ENCODE data around the gene MYLK3.

The MYLK3 gene

GRCh38 chr16:46718214-46718613 is 29.9 kb downstream of the MYLK3 start:
- Histone ChIP-seq H3K36me3 (ENCODE audit: insufficient read depth, low read length) (no peaks in the 10 kb centered on the region), H3K9me3 (ENCODE audit: low read length) (no peaks in the 10 kb centered on the region), H3K27me3 (ENCODE audit: control insufficient read depth in 1 of 2, insufficient read depth in 2 of 2, low read length in 2 of 2) (no peaks in the 10 kb centered on the region), H3K9ac (ENCODE audit: low read length) (no peak overlapping the region), H3K27ac (ENCODE audit: low read depth, low read length) (no peak overlapping the region), H3K4me1 (ENCODE audit: insufficient read depth, low read length) (no peaks in the 10 kb centered on the region), H3K4me3 (ENCODE audit: low read depth in 1 of 2, low read length in 2 of 2) (no peak overlapping the region)

DNA sequence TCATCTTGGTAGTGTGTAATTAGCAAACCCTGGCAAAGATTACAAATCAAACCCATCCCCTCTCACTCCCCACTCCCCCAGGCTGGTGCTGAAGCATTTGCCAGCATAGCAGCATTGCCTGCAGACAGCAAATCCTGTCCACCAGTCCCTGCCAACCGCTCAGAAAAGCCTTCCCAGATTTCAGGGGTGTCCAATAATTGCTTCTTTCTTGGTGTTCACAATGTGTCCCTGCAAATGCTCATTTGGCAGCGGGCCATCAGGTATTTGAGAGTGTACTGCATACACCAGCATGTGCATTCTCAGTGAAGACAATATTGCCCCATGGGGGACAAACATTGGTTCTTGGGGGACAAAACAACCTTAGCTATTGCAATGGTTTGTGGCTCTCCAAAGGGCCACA is 30.5 kb downstream of the MYLK3 start:
- Histone ChIP-seq H3K4me1 (ENCODE audit: insufficient read depth, low read length) (no peaks in the 10 kb centered on the region), H3K9me3 (ENCODE audit: low read length) (no peaks in the 10 kb centered on the region), H3K36me3 (ENCODE audit: insufficient read depth, low read length) (no peaks in the 10 kb centered on the region), H3K27ac (ENCODE audit: low read depth, low read length) (no peak overlapping the region), H3K9ac (ENCODE audit: low read length) (no peak overlapping the region), H3K27me3 (ENCODE audit: control insufficient read depth in 1 of 2, insufficient read depth in 2 of 2, low read length in 2 of 2) (no peaks in the 10 kb centered on the region), H3K4me3 (ENCODE audit: low read depth in 1 of 2, low read length in 2 of 2) (no peak overlapping the region)

DNA sequence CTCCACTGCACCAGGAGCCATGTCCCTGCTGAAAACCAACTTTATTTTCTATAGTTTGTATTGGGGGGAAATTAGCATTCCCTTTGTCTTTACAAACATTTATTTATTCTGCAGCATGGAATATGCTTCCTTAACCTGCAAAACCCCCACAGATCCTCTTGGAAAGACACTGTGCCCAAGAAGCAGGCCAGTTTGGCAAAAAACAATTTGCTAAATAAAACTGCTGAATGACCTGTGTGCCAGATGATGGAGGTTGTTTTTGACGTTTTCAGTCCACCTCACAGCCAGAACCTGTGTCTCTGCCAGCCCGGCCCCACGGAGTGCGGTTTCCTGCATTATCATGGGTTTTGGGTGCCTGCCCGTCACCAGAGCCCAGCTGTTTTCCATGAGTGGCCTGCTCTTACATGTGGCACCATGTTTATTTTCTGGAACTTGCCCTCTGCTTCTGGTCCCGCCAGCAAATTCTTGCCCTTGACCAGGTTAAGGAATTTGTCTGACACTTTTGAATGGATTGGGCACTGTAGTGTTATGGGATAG is 32.3 kb downstream of the MYLK3 start:
- Histone ChIP-seq H3K4me3 (ENCODE audit: low read depth in 1 of 2, low read length in 2 of 2) (no peak overlapping the region), H3K27me3 (ENCODE audit: control insufficient read depth in 1 of 2, insufficient read depth in 2 of 2, low read length in 2 of 2) (no peaks in the 10 kb centered on the region), H3K4me1 (ENCODE audit: insufficient read depth, low read length) (no peaks in the 10 kb centered on the region), H3K36me3 (ENCODE audit: insufficient read depth, low read length) (no peaks in the 10 kb centered on the region), H3K27ac (ENCODE audit: low read depth, low read length) (no peak overlapping the region), H3K9ac (ENCODE audit: low read length) (no peak overlapping the region), H3K9me3 (ENCODE audit: low read length) (no peaks in the 10 kb centered on the region)

- Histone ChIP-seq H3K9ac (ENCODE audit: low read length) (no peak overlapping the region), H3K36me3 (ENCODE audit: insufficient read depth, low read length) (no peaks in the 10 kb centered on the region), H3K9me3 (ENCODE audit: low read length) (no peaks in the 10 kb centered on the region), H3K4me3 (ENCODE audit: low read depth in 1 of 2, low read length in 2 of 2) (no peak overlapping the region), H3K27ac (ENCODE audit: low read depth, low read length) (no peak overlapping the region), H3K4me1 (ENCODE audit: insufficient read depth, low read length) (no peaks in the 10 kb centered on the region), H3K27me3 (ENCODE audit: control insufficient read depth in 1 of 2, insufficient read depth in 2 of 2, low read length in 2 of 2) (no peaks in the 10 kb centered on the region)
These were observed 33.1 kb downstream of the MYLK3 start for GRCh38 chr16:46714797-46715591.

GRCh38 chr16:46713634-46714033 is 34.5 kb downstream of the MYLK3 start:
- Histone ChIP-seq H3K27ac (ENCODE audit: low read depth, low read length) (no peak overlapping the region), H3K9ac (ENCODE audit: low read length) (no peak overlapping the region), H3K27me3 (ENCODE audit: control insufficient read depth in 1 of 2, insufficient read depth in 2 of 2, low read length in 2 of 2) (no peaks in the 10 kb centered on the region), H3K4me3 (ENCODE audit: low read depth in 1 of 2, low read length in 2 of 2) (no peak overlapping the region), H3K36me3 (ENCODE audit: insufficient read depth, low read length) (no peaks in the 10 kb centered on the region), H3K4me1 (ENCODE audit: insufficient read depth, low read length) (no peaks in the 10 kb centered on the region), H3K9me3 (ENCODE audit: low read length) (no peaks in the 10 kb centered on the region)

DNA sequence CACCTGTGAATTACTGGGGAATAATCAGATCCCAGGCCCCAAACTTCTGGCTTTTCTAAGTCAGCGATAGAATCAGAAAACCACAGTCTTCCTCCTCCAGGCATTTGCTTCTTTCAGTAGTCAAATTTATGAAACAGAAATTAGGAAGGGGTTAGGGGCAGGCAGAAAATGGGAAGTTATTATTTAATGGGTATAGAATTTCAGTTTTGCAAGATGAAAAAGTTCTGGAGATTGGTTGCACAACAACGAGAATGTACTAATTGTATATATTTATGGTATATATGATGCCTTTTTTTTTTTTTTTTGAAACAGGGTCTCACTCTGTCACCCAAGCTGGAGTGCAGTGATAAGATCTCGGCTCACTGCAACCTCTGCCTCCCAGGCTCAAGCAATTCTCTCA is 35.2 kb downstream of the MYLK3 start:
- Histone ChIP-seq H3K9me3 (ENCODE audit: low read length) (no peaks in the 10 kb centered on the region), H3K27ac (ENCODE audit: low read depth, low read length) (no peak overlapping the region), H3K27me3 (ENCODE audit: control insufficient read depth in 1 of 2, insufficient read depth in 2 of 2, low read length in 2 of 2) (no peaks in the 10 kb centered on the region), H3K4me3 (ENCODE audit: low read depth in 1 of 2, low read length in 2 of 2) (no peak overlapping the region), H3K36me3 (ENCODE audit: insufficient read depth, low read length) (no peaks in the 10 kb centered on the region), H3K4me1 (ENCODE audit: insufficient read depth, low read length) (no peaks in the 10 kb centered on the region), H3K9ac (ENCODE audit: low read length) (no peak overlapping the region)

- Histone ChIP-seq H3K9me3 (ENCODE audit: low read length) (no peaks in the 10 kb centered on the region), H3K27ac (ENCODE audit: low read depth, low read length) (no peak overlapping the region), H3K4me3 (ENCODE audit: low read depth in 1 of 2, low read length in 2 of 2) (no peak overlapping the region), H3K9ac (ENCODE audit: low read length) (no peak overlapping the region), H3K27me3 (ENCODE audit: control insufficient read depth in 1 of 2, insufficient read depth in 2 of 2, low read length in 2 of 2) (no peaks in the 10 kb centered on the region), H3K4me1 (ENCODE audit: insufficient read depth, low read length) (no peaks in the 10 kb centered on the region), H3K36me3 (ENCODE audit: insufficient read depth, low read length) (no peaks in the 10 kb centered on the region)
These were observed 36.8 kb downstream of the MYLK3 start for GRCh38 chr16:46711106-46712058.

DNA sequence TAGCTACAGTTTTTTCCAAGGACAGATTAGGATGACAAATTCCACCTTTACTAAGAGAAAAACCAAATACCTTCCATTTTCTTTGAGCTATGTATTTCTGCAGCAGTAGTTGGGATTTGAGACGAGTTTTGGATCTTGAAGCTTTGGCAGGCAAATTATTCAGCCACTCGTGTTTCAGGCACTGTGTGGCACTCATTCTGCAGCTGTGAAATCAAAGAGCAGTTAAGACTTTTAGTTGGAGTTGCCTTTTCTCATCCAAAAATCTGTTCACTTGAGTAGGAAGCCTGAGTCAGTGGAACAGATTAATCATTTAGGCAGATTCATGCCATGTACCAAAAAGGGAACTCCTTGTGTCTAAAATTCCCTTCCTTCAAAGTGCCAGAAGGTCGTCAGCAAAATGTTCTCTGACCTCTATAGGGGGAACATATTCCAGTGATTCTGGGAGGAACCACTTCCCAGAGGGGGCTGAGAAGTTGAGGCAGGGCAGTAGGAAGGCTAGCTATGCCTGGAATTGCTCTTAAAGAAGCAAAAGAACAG is 38.6 kb downstream of the MYLK3 start:
- Histone ChIP-seq H3K4me1 (ENCODE audit: insufficient read depth, low read length) (no peaks in the 10 kb centered on the region), H3K9ac (ENCODE audit: low read length) (no peak overlapping the region), H3K4me3 (ENCODE audit: low read depth in 1 of 2, low read length in 2 of 2) (no peak overlapping the region), H3K27me3 (ENCODE audit: control insufficient read depth in 1 of 2, insufficient read depth in 2 of 2, low read length in 2 of 2) (no peaks in the 10 kb centered on the region), H3K9me3 (ENCODE audit: low read length) (no peaks in the 10 kb centered on the region), H3K36me3 (ENCODE audit: insufficient read depth, low read length) (no peaks in the 10 kb centered on the region), H3K27ac (ENCODE audit: low read depth, low read length) (no peak overlapping the region)

DNA sequence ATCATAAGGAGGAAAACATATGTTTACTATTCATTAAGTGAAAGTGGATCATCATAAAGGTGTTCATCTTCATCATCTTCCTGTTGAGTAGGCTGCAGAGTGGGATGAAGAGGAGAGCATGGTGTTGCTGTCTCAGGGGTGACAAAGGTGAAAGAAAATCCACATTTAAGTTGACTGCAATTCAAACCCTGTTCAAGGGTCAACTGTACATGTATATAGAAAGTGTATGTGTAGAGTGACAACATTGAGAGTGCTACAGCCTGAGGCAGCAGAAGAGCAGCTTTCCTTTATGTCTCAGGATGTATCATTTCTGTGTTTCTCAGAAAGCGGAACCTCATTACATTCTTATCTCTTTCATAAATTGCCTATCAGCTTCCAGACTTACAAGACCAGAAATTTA is 41.5 kb downstream of the MYLK3 start:
- no peak overlapping the region for H3K27ac ChIP-seq (ENCODE audit: low read depth, low read length)
- no peaks in the 10 kb centered on the region for H3K27me3 ChIP-seq (ENCODE audit: control insufficient read depth in 1 of 2, insufficient read depth in 2 of 2, low read length in 2 of 2)
- H3K9ac ChIP-seq (ENCODE audit: low read length), result no peak overlapping the region
- H3K4me1 ChIP-seq (ENCODE audit: insufficient read depth, low read length), result no peaks in the 10 kb centered on the region
- no peak overlapping the region for H3K4me3 ChIP-seq (ENCODE audit: low read depth in 1 of 2, low read length in 2 of 2)
- H3K9me3 ChIP-seq (ENCODE audit: low read length), result no peaks in the 10 kb centered on the region
- H3K36me3 ChIP-seq (ENCODE audit: insufficient read depth, low read length), result no peaks in the 10 kb centered on the region

GRCh38 chr16:46702030-46702429 is 46.1 kb downstream of the MYLK3 start:
- Histone ChIP-seq H3K27me3 (ENCODE audit: control insufficient read depth in 1 of 2, insufficient read depth in 2 of 2, low read length in 2 of 2) (no peaks in the 10 kb centered on the region), H3K9ac (ENCODE audit: low read length) (no peak overlapping the region), H3K9me3 (ENCODE audit: low read length) (no peaks in the 10 kb centered on the region), H3K27ac (ENCODE audit: low read depth, low read length) (no peak overlapping the region), H3K36me3 (ENCODE audit: insufficient read depth, low read length) (no peaks in the 10 kb centered on the region), H3K4me3 (ENCODE audit: low read depth in 1 of 2, low read length in 2 of 2) (no peak overlapping the region), H3K4me1 (ENCODE audit: insufficient read depth, low read length) (no peaks in the 10 kb centered on the region)

GRCh38 chr16:46701615-46702014 is 46.5 kb downstream of the MYLK3 start:
- Histone ChIP-seq H3K27ac (ENCODE audit: low read depth, low read length) (no peak overlapping the region), H3K9ac (ENCODE audit: low read length) (no peak overlapping the region), H3K27me3 (ENCODE audit: control insufficient read depth in 1 of 2, insufficient read depth in 2 of 2, low read length in 2 of 2) (no peaks in the 10 kb centered on the region), H3K4me3 (ENCODE audit: low read depth in 1 of 2, low read length in 2 of 2) (no peak overlapping the region), H3K4me1 (ENCODE audit: insufficient read depth, low read length) (no peaks in the 10 kb centered on the region), H3K36me3 (ENCODE audit: insufficient read depth, low read length) (no peaks in the 10 kb centered on the region), H3K9me3 (ENCODE audit: low read length) (no peaks in the 10 kb centered on the region)
